Stimulated activated CD8-positive, alpha-beta memory T cell treated with anti-CD3 and anti-CD28 coated beads, Interleukin-4, amount 100 ng/mL, for 24 hours (primary cell): ENCODE data around the gene SERINC5.
"Not testable (repeated sequence)": the region's sequence is repeated elsewhere in the genome, so short reads cannot be mapped to it uniquely, and the experiment has no call there.

Experiments
- DNase-seq: peaks from one replicate; pipeline ENCODE4 v3.0.0-alpha.2; 2020; ENCODE audit warnings: low read depth

SERINC5 gene

GRCh38 chr5:80094236-80094738 lies 161.6 kb downstream of the SERINC5 start:
- DNase-seq = no peak

- no peak for DNase-seq
Observed at GRCh38 chr5:80093796-80094195, 162.1 kb downstream of the SERINC5 start.

- no peak for DNase-seq
Observed at GRCh38 chr5:80092486-80093107, 163.3 kb downstream of the SERINC5 start.

GRCh38 chr5:80091792-80092192 lies 164.1 kb downstream of the SERINC5 start:
- not testable (repeated sequence) for DNase-seq

GRCh38 chr5:80090884-80091166 lies 165.0 kb downstream of the SERINC5 start:
- DNase-seq = no peak

- no peak for DNase-seq
Observed at GRCh38 chr5:80083101-80083890, 172.6 kb downstream of the SERINC5 start.

- DNase-seq = peak; percentile 50
Observed at GRCh38 chr5:80082731-80083100, 173.1 kb downstream of the SERINC5 start.

- DNase-seq = no peak
Observed at GRCh38 chr5:80082281-80082680, 173.6 kb downstream of the SERINC5 start.

- DNase-seq = no peak
Observed at GRCh38 chr5:80078921-80079320, 176.9 kb downstream of the SERINC5 start.

- DNase-seq = no peak
Observed at GRCh38 chr5:80077051-80077714, 178.7 kb downstream of the SERINC5 start.

GRCh38 chr5:80076131-80077050 lies 179.5 kb downstream of the SERINC5 start:
- no peak for DNase-seq

GRCh38 chr5:80072103-80073073 lies 183.5 kb downstream of the SERINC5 start:
- DNase-seq = no peak

GRCh38 chr5:80071510-80072021 lies 184.3 kb downstream of the SERINC5 start:
- DNase-seq = no peak

GRCh38 chr5:80070338-80071056 lies 185.4 kb downstream of the SERINC5 start:
- DNase-seq = no peak

- DNase-seq = no peak
Observed at GRCh38 chr5:80069918-80070318, 185.9 kb downstream of the SERINC5 start.

GRCh38 chr5:80069251-80069800 lies 186.5 kb downstream of the SERINC5 start:
- DNase-seq = no peak

- no peak for DNase-seq
Observed at GRCh38 chr5:80068775-80069174, 187.1 kb downstream of the SERINC5 start.

- DNase-seq = no peak
Observed at GRCh38 chr5:80068246-80068636, 187.6 kb downstream of the SERINC5 start.

GRCh38 chr5:80067531-80068245 lies 188.2 kb downstream of the SERINC5 start:
- no peak for DNase-seq
